GM21528 (cell line): ENCODE data around the gene THSD4.

ENCODE experiments used
- ATAC-seq: cut with Tn5 transposase; IDR thresholded peaks from one replicate; pipeline ENCODE4 v1.9.1; 2021; ENCODE audit warnings: mild to moderate bottlenecking, moderate library complexity; ENCODE audit not compliant: unreplicated experiment, low FRiP score

Gene THSD4

GRCh38 chr15:71461748-71462147, 346.5 kb downstream of the THSD4 start:
- ATAC-seq: no peak

- no peak for ATAC-seq
These were observed 347.4 kb downstream of the THSD4 start for GRCh38 chr15:71462638-71463037.

DNA sequence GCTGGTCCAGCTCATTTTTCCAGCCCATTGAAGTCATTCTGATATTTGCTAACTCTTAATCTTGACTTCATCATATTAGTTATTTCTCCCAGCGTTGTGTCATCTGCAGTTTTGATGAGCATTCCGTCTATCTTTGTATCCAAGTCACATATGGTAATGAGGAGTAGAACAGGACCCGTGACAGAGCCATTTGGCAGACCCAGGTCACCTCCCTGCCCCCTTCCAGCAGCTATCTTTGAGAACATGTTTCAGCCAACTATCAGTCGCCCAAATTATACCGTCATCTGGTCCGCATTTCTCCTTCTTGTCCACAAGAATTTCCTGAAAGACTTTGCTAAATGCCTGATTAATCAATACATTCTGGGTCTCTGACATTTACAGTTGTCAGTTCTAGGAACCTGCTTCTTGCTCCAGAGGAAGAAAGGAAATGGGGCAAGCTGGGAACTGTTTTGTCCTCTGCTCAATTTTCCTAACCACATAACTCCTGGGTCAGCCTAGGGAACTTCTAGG, 347.9 kb downstream of the THSD4 start:
- ATAC-seq: no peak

DNA sequence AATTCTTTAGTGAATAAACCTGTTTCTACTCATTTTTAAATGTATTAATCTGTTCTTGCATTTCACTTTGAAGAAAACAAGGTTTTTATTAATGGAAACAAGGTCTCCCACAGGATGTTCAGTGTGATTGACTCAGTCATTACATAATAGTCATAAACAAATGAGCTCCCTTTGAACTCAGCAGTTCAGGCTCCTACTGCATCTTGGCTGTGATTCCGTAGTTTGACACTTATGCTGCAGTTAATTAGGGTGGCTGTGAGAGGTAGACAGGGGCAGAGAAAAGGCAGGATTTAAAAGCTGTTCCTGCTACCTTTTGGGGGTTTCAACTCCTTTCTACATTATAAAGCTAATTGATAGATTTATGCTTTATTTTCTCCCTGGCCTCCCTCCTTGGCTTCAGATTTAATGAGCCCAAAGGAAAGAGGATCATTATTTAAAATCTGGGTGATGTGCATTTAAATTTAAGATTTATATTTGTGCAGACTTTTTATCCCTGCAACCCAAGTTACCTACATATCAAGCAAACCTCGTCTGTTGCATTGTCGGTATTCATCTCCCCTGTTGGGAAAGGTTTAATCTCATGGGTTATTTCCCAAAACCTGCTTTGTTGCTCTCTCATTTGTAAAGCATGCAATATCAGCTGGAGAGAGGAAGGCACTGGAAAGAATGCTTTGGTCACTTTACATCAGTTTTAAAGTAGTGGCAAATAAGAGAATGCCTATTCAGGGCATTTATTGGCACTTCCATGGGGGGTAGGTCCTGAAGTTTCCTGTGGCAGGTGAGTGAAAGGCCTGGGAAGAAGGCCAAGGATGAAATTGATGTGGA, 350.1 kb downstream of the THSD4 start:
- no peak for ATAC-seq

- no peak for ATAC-seq
These were observed 353.4 kb downstream of the THSD4 start for GRCh38 chr15:71468715-71469114.

DNA sequence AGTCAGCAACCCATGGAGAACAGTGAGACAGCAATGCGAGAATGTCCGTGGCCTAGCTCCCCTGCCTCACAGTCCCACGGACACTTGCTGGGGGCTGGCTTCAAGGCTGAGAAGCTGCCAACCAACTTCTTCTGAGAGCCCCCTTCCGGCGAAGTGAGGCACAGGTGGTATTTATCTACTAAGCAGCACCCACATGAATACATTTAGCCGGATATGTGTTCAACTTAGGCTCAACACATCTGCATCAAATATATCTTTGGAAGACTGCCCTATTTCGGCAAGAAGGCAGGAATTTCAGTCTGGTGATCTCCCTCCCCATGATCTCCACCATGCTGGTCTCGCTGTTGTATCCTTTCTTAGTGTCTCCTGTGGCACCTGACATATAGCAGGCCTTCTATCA, 354.1 kb downstream of the THSD4 start:
- ATAC-seq: no peak

DNA sequence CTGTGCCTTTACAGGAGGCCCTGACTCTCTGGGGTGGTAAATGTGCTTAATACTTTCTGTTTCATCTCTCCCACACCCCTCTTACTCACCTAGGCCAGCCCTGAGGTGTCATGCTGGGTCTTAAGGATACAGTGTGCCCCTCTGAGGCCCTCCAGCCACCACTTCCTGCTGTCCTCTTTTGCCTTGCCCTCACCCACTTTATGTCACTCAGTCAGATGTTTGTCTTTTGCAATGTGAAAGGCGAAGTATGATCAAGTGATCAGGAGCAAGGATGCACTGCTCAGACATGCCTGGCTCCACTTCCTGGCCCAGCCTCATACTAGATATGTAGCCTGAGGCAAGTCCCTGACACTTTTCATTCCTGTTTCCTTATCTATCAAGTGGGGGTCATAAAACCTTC, 356.1 kb downstream of the THSD4 start:
- ATAC-seq: no peak

GRCh38 chr15:71472566-71472965, 357.3 kb downstream of the THSD4 start:
- no peak for ATAC-seq

GRCh38 chr15:71473751-71474150, 358.5 kb downstream of the THSD4 start:
- no peak for ATAC-seq

DNA sequence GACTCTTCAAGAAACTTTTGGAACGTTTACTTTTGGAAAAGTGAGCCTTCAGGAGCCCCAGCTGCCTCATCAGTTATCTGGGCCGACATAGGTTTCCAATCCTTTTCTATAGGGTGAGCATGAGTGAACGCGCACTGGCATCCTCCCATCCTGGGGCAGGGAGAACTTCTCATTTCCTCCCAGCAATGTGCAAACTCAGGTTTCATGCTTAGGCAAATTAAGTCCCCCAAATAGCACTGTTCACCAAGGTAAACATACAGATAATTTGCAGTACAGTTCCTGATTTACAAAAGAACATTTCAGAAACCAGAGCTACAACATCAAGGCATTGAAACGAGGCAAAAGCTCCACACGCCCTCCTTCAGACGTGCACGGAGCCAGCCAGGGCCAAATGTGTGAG, 361.6 kb downstream of the THSD4 start:
- no peak for ATAC-seq

DNA sequence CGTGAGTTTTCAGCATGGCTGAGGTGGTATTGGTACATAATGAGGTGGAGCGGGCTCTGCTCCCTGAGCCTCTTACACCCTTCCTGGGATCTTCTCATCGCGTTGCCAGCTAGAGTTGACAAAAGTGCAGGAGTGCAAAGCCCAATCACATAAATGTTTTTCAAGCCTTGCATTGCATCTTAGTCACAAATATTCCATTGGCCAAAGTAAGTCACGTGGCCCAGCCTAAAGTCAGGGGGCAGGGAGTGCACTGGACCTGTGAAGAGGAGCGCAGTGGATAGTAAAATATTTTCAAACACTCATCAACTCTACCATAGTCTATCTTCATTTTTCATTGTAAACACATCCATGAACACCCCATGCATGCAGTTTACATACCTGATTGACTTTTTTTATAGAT, 365.3 kb downstream of the THSD4 start:
- no peak for ATAC-seq

GRCh38 chr15:71484080-71484479, 368.8 kb downstream of the THSD4 start:
- ATAC-seq: no peak

- ATAC-seq: no peak
These were observed 369.9 kb downstream of the THSD4 start for GRCh38 chr15:71485094-71485693.

DNA sequence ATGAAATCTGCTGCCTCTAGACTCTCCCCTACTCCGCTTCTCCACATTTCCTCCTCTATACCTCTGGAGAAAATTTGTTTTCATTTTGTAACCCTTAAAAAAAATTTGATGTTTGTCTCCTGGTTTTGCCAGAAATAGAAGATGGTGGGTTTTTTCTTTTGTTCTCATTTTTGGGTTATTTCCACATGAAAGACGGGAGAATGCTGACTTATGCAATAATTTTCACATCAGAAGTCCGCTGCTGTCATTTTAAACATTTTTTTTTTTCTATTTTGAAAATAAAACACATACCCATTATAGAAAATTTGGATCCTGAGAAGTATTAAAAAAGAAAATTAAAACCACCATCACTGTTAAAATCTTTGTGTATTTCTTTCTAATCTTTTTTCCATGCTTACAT, 374.3 kb downstream of the THSD4 start:
- no peak for ATAC-seq

- no peak for ATAC-seq
These were observed 378.3 kb downstream of the THSD4 start for GRCh38 chr15:71493526-71493925.

GRCh38 chr15:71494563-71495397, 379.5 kb downstream of the THSD4 start:
- ATAC-seq: no peak

- no peak for ATAC-seq
These were observed 380.1 kb downstream of the THSD4 start for GRCh38 chr15:71495398-71495780.

DNA sequence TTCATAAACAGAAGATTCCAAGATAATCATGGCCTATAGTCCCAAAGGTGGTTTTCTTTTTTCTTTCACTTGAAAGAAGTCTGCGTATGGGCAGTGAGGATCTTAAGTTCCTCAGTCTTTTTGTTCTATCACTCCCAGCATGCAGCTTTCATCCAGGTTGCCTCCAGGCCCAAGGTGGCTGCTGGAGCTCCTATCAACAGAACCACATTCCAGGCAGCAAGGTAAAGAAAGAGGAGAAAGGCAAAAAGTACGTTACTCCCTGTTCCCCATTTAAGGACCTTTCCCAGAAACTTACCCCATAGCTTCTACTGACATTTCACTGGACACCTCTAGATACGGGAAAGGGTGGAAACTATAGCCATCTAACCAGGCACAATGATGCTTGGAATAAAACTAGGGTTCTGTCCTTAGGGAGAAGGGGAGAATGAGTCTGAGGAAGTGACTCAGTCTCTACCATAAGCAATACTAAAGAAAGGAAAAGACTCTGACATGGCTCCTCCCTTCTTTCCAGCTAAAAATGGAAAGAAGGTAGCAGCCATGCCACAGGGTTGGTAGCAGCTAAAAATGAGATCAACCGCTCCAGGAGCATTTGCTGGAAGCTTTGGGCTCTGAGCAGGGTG, 381.2 kb downstream of the THSD4 start:
- no peak for ATAC-seq

- ATAC-seq: no peak
These were observed 386.2 kb downstream of the THSD4 start for GRCh38 chr15:71501344-71502076.

DNA sequence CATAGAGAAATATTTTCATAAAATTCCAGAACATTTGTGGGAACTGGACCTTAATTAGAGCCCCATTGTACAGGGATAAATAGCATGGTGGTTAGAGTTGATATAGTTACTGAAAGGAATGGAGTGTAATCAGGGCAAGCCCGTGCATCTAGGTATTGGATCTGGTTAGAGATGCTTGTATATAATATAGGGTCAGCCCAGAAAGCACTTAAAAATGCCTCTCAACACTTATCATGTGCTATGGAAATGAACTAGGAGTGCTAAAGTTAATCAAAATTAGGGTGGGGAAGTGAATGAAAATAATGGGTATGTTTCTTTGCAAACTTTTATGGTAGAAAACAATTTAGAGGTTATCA, 386.8 kb downstream of the THSD4 start:
- no peak for ATAC-seq
